GM21367 (cell line): ENCODE results near the gene ZC3H18.

Experiments used
- ATAC-seq: cut with Tn5 transposase; IDR thresholded peaks from one replicate; pipeline ENCODE4 v1.9.1; 2021; ENCODE audit not compliant: unreplicated experiment

Gene ZC3H18

GRCh38 chr16:88548985-88549384, 21.2 kb upstream of the ZC3H18 start:
- ATAC-seq, result no peak

GRCh38 chr16:88549671-88550245, 20.4 kb upstream of the ZC3H18 start:
- ATAC-seq, result no peak

GRCh38 chr16:88550246-88550661, 19.9 kb upstream of the ZC3H18 start:
- ATAC-seq, result no peak

- ATAC-seq, result no peak
Observed at GRCh38 chr16:88552166-88552565, 18.0 kb upstream of the ZC3H18 start.

GRCh38 chr16:88552815-88553214, 17.4 kb upstream of the ZC3H18 start:
- no peak for ATAC-seq

GRCh38 chr16:88553739-88554138, 16.5 kb upstream of the ZC3H18 start:
- ATAC-seq, result no peak

- no peak for ATAC-seq
Observed at GRCh38 chr16:88554711-88555264, 15.4 kb upstream of the ZC3H18 start.

- no peak for ATAC-seq
Observed at GRCh38 chr16:88556294-88556988, 13.8 kb upstream of the ZC3H18 start.

- no peak for ATAC-seq
Observed at GRCh38 chr16:88558457-88559442, 11.5 kb upstream of the ZC3H18 start.

GRCh38 chr16:88560714-88561484, 9.3 kb upstream of the ZC3H18 start:
- no peak for ATAC-seq

GRCh38 chr16:88561485-88562359, 8.5 kb upstream of the ZC3H18 start:
- no peak for ATAC-seq

GRCh38 chr16:88566158-88566557, 4.0 kb upstream of the ZC3H18 start:
- ATAC-seq, result no peak

- ATAC-seq, result no peak
Observed at GRCh38 chr16:88568710-88569613, 1.2 kb upstream of the ZC3H18 start.

- peak; percentile 6 for ATAC-seq
Observed at GRCh38 chr16:88569614-88569984, 604 bp upstream of the ZC3H18 start.

GRCh38 chr16:88570691-88571092, 489 bp downstream of the ZC3H18 start:
- peak; percentile 23 for ATAC-seq

GRCh38 chr16:88575251-88575650, 5.0 kb downstream of the ZC3H18 start:
- no peak for ATAC-seq

GRCh38 chr16:88576307-88576706, 6.1 kb downstream of the ZC3H18 start:
- no peak for ATAC-seq

- no peak for ATAC-seq
Observed at GRCh38 chr16:88577166-88577565, 7.0 kb downstream of the ZC3H18 start.
